HepG2 (cell line): Measurements from ENCODE around the gene EPB41L5. TPM values are rescaled to one million over a fixed set of nuclear protein-coding genes. Genes with fewer than 3 reads are reported as not detected.

Experiments
- ATAC-seq: fragments of 200-7000 bp; cut with Tn5 transposase; 3 replicates; pipeline ENCODE4 v1.9.1; 2020; ENCODE audit warnings: mild to moderate bottlenecking, moderate library complexity
- BruUV-seq: library from RNA; stranded (reverse); fragments of 400-500 nt; replicated peaks from 2 replicates; lab custom pipeline; 2021; lab: Mats Ljungman, UMichigan
- CTCF ChIA-PET: fragments of 300-600 bp; formaldehyde crosslinking; extraction: SDS; loops from one replicate; lab custom pipeline; 2021; ENCODE audit warnings: low total read pairs, inconsistent platforms, low intra/inter-chr PET ratio; lab: Yijun Ruan, JAX
- POLR2A ChIA-PET: fragments of 350-600 bp; sonication (Branson Sonifier 250); formaldehyde crosslinking; loops from one replicate; lab custom pipeline; 2020; ENCODE audit warnings: antibody characterized with exemption, inconsistent platforms; lab: Yijun Ruan, JAX
- DNase-seq: peaks from one replicate; pipeline ENCODE4 v3.0.0-alpha.2; 2015; ENCODE audit warnings: low spot score
- FAIRE-seq: peaks from 3 replicates; lab custom pipeline; 2011; peaks lifted over from hg19 to GRCh38; lab: Jason Lieb, UNC
- H2AFZ ChIP-seq: one replicate; pipeline ENCODE4 v1.6.1; 2011; ENCODE audit warnings: low read length, inconsistent platforms
- H3K27ac ChIP-seq: fragments of 300-600 bp; 3 replicates; pipeline ENCODE4 v1.8.0; 2011; ENCODE audit warnings: mixed run types, mild to moderate bottlenecking, mixed read lengths, low read length, inconsistent platforms; ENCODE audit not compliant: insufficient read depth; ENCODE audit errors: extremely low read length
- H3K27me3 ChIP-seq, 2 experiments: fragments of 200-600 bp in 1 of 2; 2 replicates in 1 of 2; 3 replicates in 1 of 2; pipeline versions ENCODE4 v1.6.0 to v1.8.0; 2011; ENCODE audit warnings: low read length in 2 of 2, mild to moderate bottlenecking in 2 of 2, moderate library complexity in 2 of 2, inconsistent platforms in 1 of 2; ENCODE audit not compliant: insufficient read depth in 2 of 2, control insufficient read depth in 1 of 2
- H3K36me3 ChIP-seq, 2 experiments: fragments of 200-600 bp in 1 of 2; replicated peaks in 1 of 2; 2 replicates in 1 of 2; 3 replicates in 1 of 2; pipeline versions ENCODE4 v1.5.1 to v1.8.0; 2011; ENCODE audit warnings: low read length in 2 of 2, inconsistent platforms in 1 of 2; ENCODE audit not compliant: insufficient read depth in 2 of 2, control insufficient read depth in 1 of 2
- H3K4me1 ChIP-seq: 2 replicates; pipeline ENCODE4 v1.5.1; 2012; ENCODE audit warnings: low read length, inconsistent platforms; ENCODE audit not compliant: insufficient read depth
- H3K4me2 ChIP-seq: 2 replicates; pipeline ENCODE4 v1.6.0; 2011; ENCODE audit warnings: low read depth, low read length, inconsistent platforms
- H3K4me3 ChIP-seq, 3 experiments: fragments of 200-600 bp in 1 of 3; sonication (generic), shearing (Covaris generic) in 1 of 3; replicated peaks in 1 of 3; 2 replicates each; pipeline ENCODE4 v1.5.1; 2011 to 2016; ENCODE audit warnings: low read length in 3 of 3, inconsistent platforms in 2 of 3, low read depth in 2 of 3, mild to moderate bottlenecking in 2 of 3, control low read depth in 1 of 3, mixed read lengths in 1 of 3; ENCODE audit not compliant: insufficient read depth in 1 of 3
- H3K79me2 ChIP-seq: one replicate; pipeline ENCODE4 v1.6.1; 2011; ENCODE audit warnings: low read length, inconsistent platforms; ENCODE audit not compliant: insufficient read depth
- H3K9ac ChIP-seq: 2 replicates; pipeline ENCODE4 v1.6.0; 2011; ENCODE audit warnings: mild to moderate bottlenecking, low read depth, low read length, inconsistent platforms; ENCODE audit not compliant: insufficient read depth
- H3K9me3 ChIP-seq: 2 replicates; pipeline ENCODE4 v1.5.1; 2012; ENCODE audit warnings: mild to moderate bottlenecking, low read length
- H4K20me1 ChIP-seq: 2 replicates; pipeline ENCODE4 v1.6.0; 2011; ENCODE audit warnings: inconsistent platforms, mild to moderate bottlenecking, low read length, moderate library complexity; ENCODE audit not compliant: insufficient read depth
- ATF1 ChIP-seq: IDR thresholded peaks from 2 replicates; pipeline ENCODE4 v1.6.1; 2016; ENCODE audit warnings: mild to moderate bottlenecking, control low read depth
- BHLHE40 ChIP-seq: IDR thresholded peaks from 2 replicates; pipeline ENCODE4 v1.6.1; 2011; ENCODE audit warnings: low read length, improper control_type of control experiment
- LRRFIP1 ChIP-seq: sonication (generic); formaldehyde crosslinking; conservative IDR thresholded peaks from 2 replicates; pipeline ENCODE4 v1.4.0; 2020; ENCODE audit warnings: missing genetic modification reagents
- NR2F2 ChIP-seq: IDR thresholded peaks from 2 replicates; pipeline ENCODE4 v1.6.1; 2012; ENCODE audit warnings: low read depth, inconsistent platforms, borderline replicate concordance
- NR3C1 ChIP-seq: sonication (generic); formaldehyde crosslinking; IDR thresholded peaks from 2 replicates; pipeline ENCODE4 v1.4.0; 2020; ENCODE audit warnings: missing genetic modification reagents
- PAF1 ChIP-seq: IDR thresholded peaks from 2 replicates; pipeline ENCODE4 v1.6.1; 2016; ENCODE audit warnings: missing genetic modification reagents, missing compliant biosample characterization
- POGZ ChIP-seq: sonication (generic); formaldehyde crosslinking; IDR thresholded peaks from 2 replicates; pipeline ENCODE4 v1.4.0; 2020; ENCODE audit warnings: mild to moderate bottlenecking, missing genetic modification reagents
- SALL2 ChIP-seq: sonication (generic); formaldehyde crosslinking; IDR thresholded peaks from 2 replicates; pipeline ENCODE4 v1.8.1; 2023; ENCODE audit warnings: mild to moderate bottlenecking, missing genetic modification reagents, inconsistent platforms
- ZNF557 ChIP-seq: sonication (generic); formaldehyde crosslinking; IDR thresholded peaks from 2 replicates; pipeline ENCODE4 v1.4.0; 2020; ENCODE audit warnings: missing genetic modification reagents
- ZNF7 ChIP-seq: IDR thresholded peaks from 2 replicates; pipeline ENCODE4 v1.6.1; 2016; ENCODE audit warnings: missing biosample characterization, missing genetic modification reagents
- ZSCAN22 ChIP-seq: sonication (generic); formaldehyde crosslinking; IDR thresholded peaks from 2 replicates; pipeline ENCODE4 v1.4.0; 2020; ENCODE audit warnings: mild to moderate bottlenecking, missing genetic modification reagents
- WGBS: methylation state at CpG from one replicate; pipeline ENCODE4 v1.1.6; 2017; ENCODE audit warnings: low lambda C conversion rate; 5-methylcytosine and 5-hydroxymethylcytosine counted together
- in situ Hi-C: cut with HindIII; loops from 2 replicates; pipeline ENCODE4 v1.10.0; 2017; ENCODE audit warnings: low pct_unique_long_range_greater_than_20kb; ENCODE audit not compliant: extremely low pct_ligation_motif_present
- intact Hi-C: fragments of 100-400 bp; cut with micrococcal nuclease; formaldehyde crosslinking; loops from one replicate; pipeline ENCODE4 v1.10.0; 2022; ENCODE audit not compliant: unreplicated experiment
- polyA plus RNA-seq, 8 experiments: library from polyadenylated mRNA; depleted of rRNA in 3 of 8; stranded (reverse) in 7 of 8; unstranded in 1 of 8; fragments of >200 nt; fragmentation: Illumina TruSeq in 4 of 8; extraction: Trizol in 4 of 8; gene quantifications; 2 replicates each; pipeline versions ENCODE4 v1.2.1 to v1.2.3, GENCODE V29; 2011 to 2016; ENCODE audit warnings: low read depth in 4 of 8, missing spikeins in 1 of 8, mixed read lengths in 1 of 8; ENCODE audit not compliant: insufficient read depth in 1 of 8
- total RNA-seq, 5 experiments: library from RNA; depleted of rRNA; stranded (reverse); fragments of >200 nt; fragmentation: Illumina TruSeq; extraction: Trizol; gene quantifications; 2 replicates each; pipeline ENCODE4 v1.2.3, GENCODE V29; 2016; ENCODE audit warnings: low read depth in 1 of 5
- TF ChIP-seq, protein P1 (sequence below): sonication (generic); formaldehyde crosslinking; IDR thresholded peaks from 2 replicates; pipeline ENCODE4 v1.9.0; 2022; ENCODE audit warnings: missing genetic modification reagents, mild to moderate bottlenecking, borderline replicate concordance
- TF ChIP-seq, protein P2 (sequence below): sonication (generic); formaldehyde crosslinking; IDR thresholded peaks from 2 replicates; pipeline ENCODE4 v1.4.0; 2020; ENCODE audit warnings: missing genetic modification reagents; ENCODE audit errors: not compliant biosample characterization

The EPB41L5 gene
- total and polyA plus RNA-seq, 2 of the 13 experiments (the other 11 are each of a cell fraction or from before 2014, with no cell fraction given): 40.5 to 47.5 TPM

GRCh38 chr2:120204417-120204816 lies 191.5 kb downstream of the EPB41L5 start:
- Histone ChIP-seq H3K4me2 (peak overlapping the region; percentile 83), H4K20me1 (no peaks in the 10 kb centered on the region), H3K27ac (no peak overlapping the region), H3K4me3 (peak overlapping the region in 1 of 3 experiments; percentile 66; a peak in 1 of 6 replicates), H3K4me1 (peaks cover 25% of the 10 kb centered on the region), H3K9me3 (no peaks in the 10 kb centered on the region), H3K79me2 (no peaks in the 10 kb centered on the region), H2AFZ (no peak overlapping the region), H3K36me3 (no peaks in the 10 kb centered on the region), H3K9ac (no peak overlapping the region), H3K27me3 (peaks cover 2 to 26% of the 10 kb centered on the region in 2 experiments; a peak in 3 of 5 replicates)
- FAIRE-seq: no peak
- DNase-seq: no peak
- TF ChIP-seq ZNF557: no peak
- TF ChIP-seq, protein P1, sequence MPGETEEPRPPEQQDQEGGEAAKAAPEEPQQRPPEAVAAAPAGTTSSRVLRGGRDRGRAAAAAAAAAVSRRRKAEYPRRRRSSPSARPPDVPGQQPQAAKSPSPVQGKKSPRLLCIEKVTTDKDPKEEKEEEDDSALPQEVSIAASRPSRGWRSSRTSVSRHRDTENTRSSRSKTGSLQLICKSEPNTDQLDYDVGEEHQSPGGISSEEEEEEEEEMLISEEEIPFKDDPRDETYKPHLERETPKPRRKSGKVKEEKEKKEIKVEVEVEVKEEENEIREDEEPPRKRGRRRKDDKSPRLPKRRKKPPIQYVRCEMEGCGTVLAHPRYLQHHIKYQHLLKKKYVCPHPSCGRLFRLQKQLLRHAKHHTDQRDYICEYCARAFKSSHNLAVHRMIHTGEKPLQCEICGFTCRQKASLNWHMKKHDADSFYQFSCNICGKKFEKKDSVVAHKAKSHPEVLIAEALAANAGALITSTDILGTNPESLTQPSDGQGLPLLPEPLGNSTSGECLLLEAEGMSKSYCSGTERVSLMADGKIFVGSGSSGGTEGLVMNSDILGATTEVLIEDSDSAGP (CRISPR knock-in tag): 0 out of 2 replicates have a peak, but pooled peaks have one; percentile 10
- no peak for TF ChIP-seq ATF1 (CRISPR knock-in tag)
- 0 out of 2 replicates have a peak, but pooled peaks have one; percentile 28 for TF ChIP-seq SALL2 (CRISPR knock-in tag)
- no peak for TF ChIP-seq PAF1 (CRISPR knock-in tag)
- intact Hi-C loops (no loop called here), in situ Hi-C loops (loop anchor here (10.0 kb wide), 1 partner anchor 110 kb away; no protein-coding TSS in a partner anchor)
- ATAC-seq: peak; percentile 21
- whole genome bisulfite sequencing: 62% methylated on average over 3 of the region's 3 CpGs
- ChIA-PET POLR2A (no interaction called here), CTCF (no interaction called here)
- BruUV-seq: no TSS peak

- ChIA-PET POLR2A (no interaction called here), CTCF (no interaction called here)
- no peak overlapping the region for H3K4me3 ChIP-seq
- H3K9ac ChIP-seq: no peak overlapping the region
- no peaks in the 10 kb centered on the region for H3K36me3 ChIP-seq
- in situ Hi-C loops: loop anchor here (10.0 kb wide), 1 partner anchor 110 kb away; no protein-coding TSS in a partner anchor
- BruUV-seq: no TSS peak
- H3K27ac ChIP-seq: no peak overlapping the region
- no peaks in the 10 kb centered on the region for H4K20me1 ChIP-seq
- peaks cover 2 to 26% of the 10 kb centered on the region in 2 experiments; a peak in 3 of 5 replicates for H3K27me3 ChIP-seq
- FAIRE-seq (no peak), ATAC-seq (no peak), DNase-seq (no peak)
- H3K9me3 ChIP-seq: no peaks in the 10 kb centered on the region
- peaks cover 25% of the 10 kb centered on the region for H3K4me1 ChIP-seq
- H3K79me2 ChIP-seq: no peaks in the 10 kb centered on the region
- WGBS: 36% methylated on average over 9 of the region's 12 CpGs
- intact Hi-C loops: no loop called here
- no peak overlapping the region for H3K4me2 ChIP-seq
- H2AFZ ChIP-seq: no peak overlapping the region
- TF ChIP-seq ZSCAN22 (no peak), NR3C1 (CRISPR knock-in tag) (no peak), BHLHE40 (no peak), NR2F2 (no peak), POGZ (CRISPR knock-in tag) (no peak), LRRFIP1 (CRISPR knock-in tag) (no peak), ZNF7 (no peak)
- TF ChIP-seq, protein P2, sequence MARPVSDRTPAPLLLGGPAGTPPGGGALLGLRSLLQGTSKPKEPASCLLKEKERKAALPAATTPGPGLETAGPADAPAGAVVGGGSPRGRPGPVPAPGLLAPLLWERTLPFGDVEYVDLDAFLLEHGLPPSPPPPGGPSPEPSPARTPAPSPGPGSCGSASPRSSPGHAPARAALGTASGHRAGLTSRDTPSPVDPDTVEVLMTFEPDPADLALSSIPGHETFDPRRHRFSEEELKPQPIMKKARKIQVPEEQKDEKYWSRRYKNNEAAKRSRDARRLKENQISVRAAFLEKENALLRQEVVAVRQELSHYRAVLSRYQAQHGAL (CRISPR knock-in tag): no peak
Measured at GRCh38 chr2:120204945-120205670, 192.2 kb downstream of the EPB41L5 start.
